ENCODE measurements around the gene EEF2.

Gene EEF2

DNA sequence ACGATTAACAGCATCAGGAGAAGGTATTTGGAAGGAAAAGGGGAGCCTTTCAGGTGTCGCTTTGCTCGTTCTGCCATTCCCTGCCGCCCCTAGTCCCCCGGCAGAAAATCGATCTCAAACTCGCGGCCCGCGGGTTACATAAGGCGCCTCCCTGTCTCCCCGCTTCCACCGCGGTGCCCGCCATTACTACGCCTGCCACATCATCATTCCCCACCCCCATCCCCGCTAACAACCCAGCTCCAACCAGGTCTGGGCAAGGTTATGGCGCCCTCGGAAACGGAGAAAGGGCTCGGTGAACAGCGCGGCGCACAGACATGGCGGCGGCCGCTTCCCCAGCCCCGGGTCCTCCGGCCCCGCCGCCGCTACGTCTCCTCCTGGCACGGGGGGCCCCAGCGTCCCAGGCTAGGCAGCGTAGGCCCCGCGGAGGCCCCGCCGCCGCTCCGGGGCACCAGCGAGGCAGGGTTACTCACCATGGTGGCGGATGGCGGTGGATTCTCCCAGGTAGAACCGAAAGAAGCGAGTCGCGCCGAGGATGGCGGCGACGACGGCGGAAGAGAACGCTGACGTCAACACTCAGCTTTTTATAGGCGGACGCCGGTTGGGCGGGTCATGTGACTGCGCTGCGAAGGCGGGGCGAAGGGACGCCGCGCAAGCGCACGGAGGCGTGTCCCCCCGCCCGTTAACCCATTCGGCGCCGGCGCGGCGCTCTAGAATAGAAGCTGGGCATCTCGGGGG is at the start of gene EEF2:
EEF2 (minus strand) TSS at position 556 of the 735 bp plus-strand sequence; CDS start at position 473, 83 bp downstream.
- peak; percentile 54 for DNase-seq

DNA sequence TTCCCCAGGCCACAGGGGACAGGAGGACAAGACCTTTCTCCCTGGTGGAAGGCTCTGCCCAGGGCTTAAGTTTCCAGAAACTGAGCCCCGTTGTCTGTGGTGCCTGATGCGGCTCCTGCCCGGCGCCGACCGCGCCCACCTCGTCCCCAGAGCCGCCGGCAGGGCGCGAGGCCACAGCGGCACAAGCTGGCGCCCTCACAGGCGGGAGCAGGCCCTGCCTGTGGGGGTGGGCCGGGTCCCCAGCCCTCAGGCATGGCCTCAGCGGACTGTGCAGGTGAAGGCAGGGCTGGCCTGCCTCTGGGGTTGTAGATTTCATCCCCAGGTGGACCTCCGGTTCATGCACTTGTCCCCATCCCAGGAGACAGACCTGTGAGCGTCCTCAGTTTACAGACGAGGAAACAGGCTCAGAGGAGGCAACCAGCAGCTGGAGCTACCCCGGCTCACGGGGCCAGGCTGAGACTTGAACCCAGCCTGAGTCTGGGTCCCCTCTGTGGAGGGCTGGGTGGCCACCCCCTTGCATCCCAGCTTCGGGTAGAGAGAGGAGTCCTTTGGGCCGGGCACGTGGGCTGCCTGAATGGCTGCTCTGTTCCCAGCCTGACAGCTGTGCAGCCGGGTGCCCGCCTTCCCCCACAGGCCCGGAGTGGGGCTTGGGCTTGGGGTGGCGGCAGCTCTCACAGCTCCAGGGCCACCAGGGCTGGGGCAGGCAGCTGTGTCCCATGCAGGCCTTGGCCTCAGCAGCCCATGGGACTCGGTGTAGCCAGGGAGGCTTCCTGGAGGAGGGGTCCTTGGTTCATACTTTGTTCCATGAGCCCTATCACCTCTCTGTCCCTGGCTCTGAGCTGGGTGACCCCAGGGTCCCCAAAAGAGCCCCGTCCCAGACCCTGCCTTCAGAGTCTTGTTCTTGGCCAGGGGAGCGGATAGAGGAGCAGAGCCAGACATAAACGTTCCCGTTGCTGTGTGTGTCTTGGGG is 49.1 kb upstream of the EEF2 start:
- DNase-seq: no peak

DNA sequence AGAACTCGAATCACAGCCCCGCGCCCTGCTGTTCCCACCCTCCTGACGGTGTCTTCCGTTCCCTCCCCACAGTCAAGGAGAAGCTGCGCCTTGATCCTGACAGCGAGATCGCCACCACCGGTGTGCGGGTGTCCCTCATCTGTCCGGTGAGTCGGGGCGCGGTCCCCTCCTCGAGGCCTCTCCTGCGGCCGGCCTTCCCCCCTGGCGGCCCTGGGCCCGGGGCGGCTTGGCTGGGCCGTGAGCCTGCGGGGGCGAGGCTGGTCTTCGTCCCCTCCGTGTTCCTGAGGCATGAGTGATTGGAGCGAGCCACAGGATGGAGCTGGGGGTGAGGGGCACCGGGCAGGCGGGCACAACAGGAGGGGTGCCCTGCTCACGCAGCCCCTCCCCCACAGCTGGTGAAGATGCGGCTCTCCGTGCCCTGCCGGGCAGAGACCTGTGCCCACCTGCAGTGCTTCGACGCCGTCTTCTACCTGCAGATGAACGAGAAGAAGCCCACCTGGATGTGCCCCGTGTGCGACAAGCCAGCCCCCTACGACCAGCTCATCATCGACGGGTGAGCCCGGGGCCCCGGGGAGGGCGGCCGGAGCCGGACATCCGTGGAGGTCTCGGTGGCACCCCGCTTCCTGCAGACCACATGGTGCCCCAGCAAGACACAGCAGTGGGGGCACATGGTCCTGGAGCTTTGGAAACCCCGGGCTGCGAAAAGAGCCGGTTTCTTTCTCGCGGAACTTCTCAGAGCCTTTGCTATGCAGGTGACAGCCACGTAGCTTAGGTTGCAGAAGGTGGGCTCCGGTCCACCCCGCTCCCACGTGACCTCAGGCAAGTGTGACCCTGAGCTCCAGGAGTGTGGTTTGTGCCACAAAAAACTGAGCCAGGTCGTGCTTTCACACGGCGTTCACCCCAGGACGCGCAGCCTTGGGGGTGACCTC is 48.0 kb upstream of the EEF2 start:
- no peak for DNase-seq

DNA sequence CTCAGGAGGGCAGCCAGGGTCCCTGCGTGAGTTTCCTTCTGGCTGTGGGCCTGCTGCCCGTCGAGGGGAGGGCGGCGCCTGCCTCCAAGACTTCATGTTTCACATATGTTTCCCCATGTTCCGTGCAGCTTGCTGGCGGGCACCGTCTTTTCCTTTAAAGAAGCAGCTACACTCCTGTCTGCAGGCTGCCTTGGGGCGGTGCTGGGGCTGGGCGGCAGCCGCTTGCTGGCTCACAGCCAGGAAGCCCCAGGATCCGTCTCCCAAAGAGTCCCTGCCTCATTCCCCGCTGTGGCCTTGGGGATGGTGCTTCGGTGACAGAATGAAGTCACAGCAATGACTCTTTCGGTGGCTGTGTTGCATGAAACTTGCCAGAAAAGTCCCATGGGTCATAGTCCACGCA is 47.2 kb upstream of the EEF2 start:
- no peak for DNase-seq

DNA sequence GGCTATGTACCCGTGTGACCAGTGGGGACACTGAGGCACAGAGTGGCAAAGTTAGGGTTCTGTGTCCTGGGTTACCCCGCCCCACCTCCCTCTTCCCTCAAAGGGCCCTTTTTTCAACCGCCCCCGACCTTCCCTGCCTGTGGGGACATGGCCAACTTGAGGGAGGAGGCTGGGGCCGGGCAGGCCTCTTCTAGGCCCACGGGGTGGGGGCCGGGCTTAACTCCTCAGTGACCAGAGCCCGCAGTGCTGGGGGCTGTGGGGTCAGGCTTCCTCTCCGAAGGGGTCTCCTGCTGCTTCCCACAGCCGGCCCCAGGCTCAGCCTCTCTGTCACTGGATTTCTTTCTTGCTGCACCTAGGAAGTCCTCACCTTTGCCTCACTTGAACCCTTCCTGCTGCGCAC is 46.2 kb upstream of the EEF2 start:
- no peak for DNase-seq

GRCh38 chr19:4030981-4031380 is 45.7 kb upstream of the EEF2 start:
- no peak for DNase-seq

DNA sequence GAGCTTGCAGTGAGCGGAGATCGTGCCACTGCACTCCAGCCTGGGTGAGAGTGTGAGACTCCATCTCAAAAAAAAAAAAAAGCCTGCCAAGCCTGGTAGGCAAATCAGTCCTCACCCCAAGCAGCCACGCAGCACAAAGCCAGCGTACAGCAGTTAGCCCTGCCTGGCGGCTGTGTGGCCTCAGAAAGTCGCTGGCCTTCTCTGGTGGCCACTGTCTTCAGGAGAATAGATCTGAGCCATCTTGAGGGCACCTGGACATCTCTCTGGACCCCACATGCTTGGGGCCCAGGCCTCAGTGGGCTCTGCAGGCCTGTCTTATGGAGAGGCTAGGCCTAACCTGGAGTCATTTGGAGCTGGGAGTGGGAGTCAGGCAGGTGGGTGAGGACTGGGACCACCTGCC is 45.3 kb upstream of the EEF2 start:
- no peak for DNase-seq

DNA sequence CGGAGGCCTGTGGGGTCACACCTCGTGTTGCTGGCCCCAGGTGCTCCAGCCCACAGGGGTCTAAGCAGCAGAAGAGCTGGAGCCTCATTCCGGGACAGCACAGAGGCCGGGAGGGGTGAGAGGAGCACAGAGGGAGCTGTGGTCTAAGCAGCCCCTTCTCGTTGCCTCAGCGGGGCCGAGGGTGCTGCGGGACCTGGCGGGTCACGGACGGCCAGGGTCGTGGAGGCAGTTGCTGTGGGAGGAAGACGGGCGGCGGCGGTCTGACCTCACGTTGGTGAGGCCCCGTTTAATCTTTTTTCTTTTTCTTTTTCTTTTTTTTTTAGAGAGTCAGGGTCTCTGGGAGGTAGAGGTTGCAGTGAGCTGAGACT is 44.0 kb upstream of the EEF2 start:
- DNase-seq: no peak

- DNase-seq: no peak
Observed at GRCh38 chr19:4028334-4029246, 43.3 kb upstream of the EEF2 start.

DNA sequence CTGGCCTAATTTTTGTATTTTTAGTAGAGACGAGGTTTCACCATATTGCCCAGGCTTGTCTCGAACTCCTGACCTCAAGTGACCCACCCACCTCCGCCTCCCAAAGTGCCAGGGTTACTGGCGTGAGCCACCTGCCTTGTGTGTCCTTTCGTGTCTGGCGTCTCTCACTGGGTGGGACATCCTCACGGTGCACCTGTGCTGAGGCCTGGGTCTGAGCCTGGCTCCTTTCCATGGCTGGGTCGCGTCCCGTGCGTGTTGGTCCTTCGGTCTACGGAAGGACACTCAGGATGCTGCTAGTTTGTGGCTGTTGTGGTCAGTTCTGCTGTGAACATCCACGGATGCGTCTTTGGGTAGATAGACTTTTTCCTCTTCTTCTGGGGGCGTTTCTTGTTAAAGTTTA is 41.9 kb upstream of the EEF2 start:
- DNase-seq: no peak

DNA sequence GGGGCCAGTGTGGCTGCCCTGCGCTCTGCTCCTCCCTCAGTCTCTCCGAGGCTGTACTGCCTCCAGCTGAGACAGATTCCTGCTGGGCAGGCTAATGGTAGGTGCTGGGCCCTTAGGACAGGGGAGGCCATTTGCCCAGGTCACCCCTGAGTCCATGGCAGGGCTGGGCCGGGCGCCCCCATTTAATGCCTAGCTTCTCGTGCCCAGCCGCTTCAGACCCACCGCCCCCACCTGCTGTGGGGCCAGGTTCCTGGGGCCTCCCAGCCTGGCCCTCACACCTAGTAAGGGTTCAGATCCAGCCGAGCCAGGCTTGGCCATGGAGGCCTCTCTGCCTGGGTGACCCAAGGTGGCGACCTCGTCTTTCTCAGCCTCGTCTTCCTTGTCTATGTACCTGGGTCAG is 40.1 kb upstream of the EEF2 start:
- DNase-seq: no peak

DNA sequence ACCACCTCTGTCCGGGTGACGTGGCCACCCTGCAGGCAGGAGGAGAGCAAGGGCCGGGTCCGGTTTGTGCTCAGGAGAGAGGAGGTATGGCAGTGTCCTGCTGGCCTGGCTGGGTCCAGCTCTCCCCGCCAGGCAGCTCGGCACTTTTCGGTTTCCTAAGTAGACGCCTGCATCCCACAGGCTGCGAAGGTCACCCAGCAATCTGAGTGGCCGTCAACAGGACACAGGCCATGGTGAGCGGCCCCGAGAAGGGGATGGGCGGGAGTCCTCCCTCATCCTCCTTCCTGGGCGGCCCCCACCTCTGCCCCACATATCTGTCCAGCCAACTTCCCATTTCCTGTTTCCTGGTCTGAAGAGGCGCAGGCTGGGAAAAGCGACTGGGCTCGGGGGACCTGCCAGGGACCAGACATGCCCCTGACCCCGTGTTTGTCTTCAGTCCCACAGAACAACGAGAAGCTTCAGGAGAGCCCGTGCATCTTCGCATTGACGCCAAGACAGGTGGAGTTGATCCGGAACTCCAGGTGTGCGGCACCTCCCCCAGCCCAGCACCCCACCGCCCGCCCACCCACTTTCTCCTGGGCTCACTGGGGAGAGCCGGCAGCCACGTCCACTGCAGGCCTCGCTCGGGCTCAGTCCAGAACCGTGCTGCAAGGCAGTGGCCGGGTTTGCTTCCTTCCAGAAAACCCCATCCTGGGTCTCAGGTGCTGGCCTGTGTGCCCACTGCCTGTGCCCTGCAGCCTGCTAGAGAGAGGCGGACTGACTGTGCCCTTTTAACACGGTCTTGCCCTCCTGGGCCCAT is 38.5 kb upstream of the EEF2 start:
- DNase-seq: no peak

GRCh38 chr19:4019578-4019977 is 34.3 kb upstream of the EEF2 start:
- no peak for DNase-seq

GRCh38 chr19:4018775-4019504 is 33.7 kb upstream of the EEF2 start:
- no peak for DNase-seq

- no peak for DNase-seq
Observed at GRCh38 chr19:4018140-4018613, 32.9 kb upstream of the EEF2 start.

DNA sequence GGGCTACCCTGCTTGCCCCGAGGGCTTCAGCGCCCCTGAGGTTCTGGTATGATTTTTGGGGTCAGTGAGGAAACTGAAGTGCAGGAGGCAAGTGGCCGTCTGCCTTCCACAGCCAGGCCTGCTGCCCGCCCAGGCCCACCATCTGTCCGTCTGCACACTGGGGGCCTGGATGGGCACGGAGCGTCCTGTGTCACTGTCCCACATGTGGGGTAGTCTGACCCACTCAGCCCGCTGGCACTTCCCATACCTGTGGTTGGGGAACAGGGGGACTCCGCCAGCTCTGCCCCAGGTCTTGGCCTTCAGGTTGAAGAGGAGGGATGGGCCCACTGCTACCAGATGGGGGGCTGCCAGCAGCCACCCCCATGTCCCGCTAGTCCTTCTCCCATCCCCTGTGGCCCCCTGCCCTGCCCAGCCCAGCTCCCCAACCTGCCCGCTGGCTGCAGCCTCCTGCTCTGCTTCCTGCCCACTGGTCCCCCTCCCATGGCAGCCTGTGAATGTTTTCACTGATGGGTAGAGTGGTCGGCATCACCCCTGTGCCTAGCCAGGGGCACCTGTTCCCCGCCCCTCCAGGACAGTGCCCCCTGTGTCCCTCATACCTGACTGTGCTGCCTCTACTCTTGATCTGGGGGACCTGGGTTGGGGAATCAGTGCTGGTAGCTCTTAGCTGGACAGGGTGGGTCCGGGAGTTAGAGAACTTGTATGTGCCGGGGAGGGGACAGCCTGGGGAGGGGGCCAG is 31.8 kb upstream of the EEF2 start:
- DNase-seq: no peak

DNA sequence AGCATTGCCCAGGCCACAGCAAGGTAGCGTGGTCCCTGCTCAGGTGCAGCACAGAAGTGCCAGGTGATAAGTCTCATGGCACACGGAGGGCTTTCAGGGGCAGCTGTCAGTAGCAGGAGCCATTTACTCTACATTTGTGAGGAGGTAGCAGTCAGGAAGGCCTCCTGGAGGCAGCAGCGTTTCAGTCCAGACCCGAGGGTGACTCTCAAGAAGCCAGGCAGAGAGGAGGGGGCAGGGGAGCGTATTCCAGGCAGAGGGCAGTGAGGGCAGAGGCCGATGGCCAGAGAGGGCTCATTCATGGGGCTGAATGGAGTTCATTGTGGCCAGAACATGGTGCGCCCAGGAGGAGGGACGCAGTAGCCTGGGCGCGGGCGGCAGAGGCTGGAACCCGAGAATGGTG is 31.2 kb upstream of the EEF2 start:
- DNase-seq: no peak

DNA sequence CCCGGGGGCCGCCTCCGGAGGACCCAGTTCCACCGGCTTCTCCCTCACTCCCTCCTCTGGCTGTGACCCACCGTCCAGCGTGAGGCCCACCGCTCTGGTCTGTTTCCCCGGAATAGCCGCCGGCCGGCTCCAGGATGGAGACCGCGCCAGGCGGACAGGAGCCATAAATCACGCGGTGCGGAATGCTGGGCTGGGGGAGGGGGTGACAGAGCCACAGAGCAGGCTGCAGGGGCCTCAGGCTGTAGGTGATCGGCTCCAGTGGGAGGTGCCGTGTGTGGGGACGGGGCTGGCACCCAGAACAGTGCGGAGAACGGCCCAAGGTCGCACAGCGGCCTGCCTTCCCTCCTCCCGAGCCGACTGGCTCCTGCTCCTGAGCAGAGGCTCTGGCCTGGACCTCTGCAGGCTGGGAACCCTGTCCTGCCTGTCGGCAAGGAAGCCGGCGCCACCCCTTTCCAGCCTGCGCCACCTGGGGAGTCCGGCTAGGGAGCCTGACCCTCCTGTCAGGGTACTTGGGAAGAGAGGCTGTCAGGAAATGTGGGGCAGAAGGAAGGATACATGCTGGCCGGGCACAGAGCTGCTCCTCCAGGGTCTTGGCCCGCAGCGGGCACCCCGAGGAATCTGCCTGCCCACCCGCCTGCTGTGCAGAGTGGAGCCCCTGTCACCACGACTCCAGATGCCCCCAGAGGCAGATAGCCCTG is 30.6 kb upstream of the EEF2 start:
- no peak for DNase-seq
